ES-I3 (cell line): ENCODE data around the gene CACNA1I.

Experiments used
- H3K36me3 ChIP-seq: 2 replicates; pipeline ENCODE4 v1.6.1; 2013; ENCODE audit warnings: mild to moderate bottlenecking, low read length, control low read depth, moderate library complexity; ENCODE audit not compliant: insufficient read depth
- H3K4me1 ChIP-seq: 2 replicates; pipeline ENCODE4 v1.6.1; 2013; ENCODE audit warnings: mild to moderate bottlenecking, control low read depth, low read length; ENCODE audit not compliant: insufficient read depth
- H3K9ac ChIP-seq: 2 replicates; pipeline ENCODE4 v1.6.1; 2013; ENCODE audit warnings: low read depth, mild to moderate bottlenecking, low read length, moderate library complexity
- H3K9me3 ChIP-seq: 2 replicates; pipeline ENCODE4 v1.6.1; 2013; ENCODE audit warnings: mild to moderate bottlenecking, low read length, moderate library complexity; ENCODE audit not compliant: control insufficient read depth, insufficient read depth

CACNA1I gene

DNA sequence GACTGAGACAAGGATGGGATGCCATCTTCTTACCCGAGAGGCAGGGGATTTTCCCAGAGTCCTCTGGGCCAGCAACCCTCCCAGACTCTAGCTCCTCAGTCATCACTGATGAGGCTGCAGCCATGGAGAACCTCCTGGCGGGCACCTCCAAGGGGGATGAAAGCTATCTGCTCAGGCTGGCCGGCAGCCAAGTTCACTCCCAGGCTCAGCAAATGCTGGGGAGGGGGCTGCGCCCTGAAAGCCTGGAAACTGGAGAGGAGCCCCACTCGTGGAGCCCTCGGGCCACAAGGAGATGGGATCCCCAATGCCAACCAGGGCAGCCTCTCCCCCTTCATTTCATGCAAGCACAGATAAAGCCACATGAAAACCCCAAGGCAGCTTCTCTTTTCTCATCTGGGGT is 75.0 kb downstream of the CACNA1I start:
- Histone ChIP-seq H3K4me1 (no peaks in the 10 kb centered on the region), H3K9ac (no peak overlapping the region), H3K9me3 (no peaks in the 10 kb centered on the region), H3K36me3 (no peaks in the 10 kb centered on the region; the same call in 1 of the 2 replicates)

- Histone ChIP-seq H3K4me1 (no peaks in the 10 kb centered on the region), H3K36me3 (no peaks in the 10 kb centered on the region; the same call in 1 of the 2 replicates), H3K9me3 (no peaks in the 10 kb centered on the region), H3K9ac (no peak overlapping the region)
Observed at GRCh38 chr22:39646398-39647063, 76.0 kb downstream of the CACNA1I start.

DNA sequence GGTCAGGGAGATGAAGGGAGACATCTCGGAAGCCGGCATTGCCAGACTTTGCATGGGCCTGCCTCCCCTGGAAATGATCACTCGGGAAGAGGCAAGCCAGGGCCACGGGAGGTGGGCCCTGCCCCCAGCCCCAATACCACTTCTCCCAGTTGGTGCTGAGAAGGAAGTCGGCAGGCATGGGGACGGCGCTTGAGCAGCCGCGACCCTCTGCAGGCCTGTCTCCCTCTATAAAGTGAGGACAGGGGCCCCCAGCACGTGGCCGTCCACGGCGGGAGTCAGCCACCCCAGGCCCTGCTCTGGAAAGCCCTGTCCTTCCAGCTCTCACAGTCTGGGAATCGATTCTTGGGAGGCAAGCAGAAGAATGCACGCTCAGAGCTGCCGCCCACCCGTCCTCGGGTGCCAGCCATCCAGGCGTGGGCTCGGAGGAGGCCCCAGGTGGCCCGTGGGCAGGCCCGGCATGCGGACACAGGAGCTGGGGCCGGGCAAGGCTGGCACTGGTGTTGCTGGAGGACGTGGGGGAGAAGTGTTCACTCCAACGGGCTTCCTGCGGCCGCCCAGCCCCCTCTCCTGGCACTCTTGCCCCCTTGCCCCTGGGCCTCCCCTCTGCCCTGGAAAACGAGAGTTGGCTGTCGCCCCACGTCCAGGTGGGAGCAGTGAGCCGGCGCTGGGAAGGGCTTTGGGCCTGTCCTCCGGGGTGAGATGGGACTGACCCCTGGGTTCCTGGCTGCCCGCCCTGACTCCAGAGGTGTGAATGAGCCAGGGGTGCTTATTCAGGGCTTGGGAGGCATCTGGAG is 77.5 kb downstream of the CACNA1I start:
- H3K9ac ChIP-seq = no peak overlapping the region
- no peaks in the 10 kb centered on the region; the same call in 1 of the 2 replicates for H3K36me3 ChIP-seq
- H3K4me1 ChIP-seq = no peaks in the 10 kb centered on the region
- no peaks in the 10 kb centered on the region for H3K9me3 ChIP-seq

- Histone ChIP-seq H3K9ac (no peak overlapping the region), H3K36me3 (no peaks in the 10 kb centered on the region; the same call in 1 of the 2 replicates), H3K9me3 (no peaks in the 10 kb centered on the region), H3K4me1 (no peaks in the 10 kb centered on the region)
Observed at GRCh38 chr22:39648630-39648950, 78.0 kb downstream of the CACNA1I start.

- no peak overlapping the region for H3K9ac ChIP-seq
- no peaks in the 10 kb centered on the region; the same call in 1 of the 2 replicates for H3K36me3 ChIP-seq
- H3K4me1 ChIP-seq = no peaks in the 10 kb centered on the region
- H3K9me3 ChIP-seq = no peaks in the 10 kb centered on the region
Observed at GRCh38 chr22:39649500-39650089, 79.0 kb downstream of the CACNA1I start.

GRCh38 chr22:39651053-39651996 is 80.8 kb downstream of the CACNA1I start:
- no peaks in the 10 kb centered on the region for H3K4me1 ChIP-seq
- no peaks in the 10 kb centered on the region; the same call in 1 of the 2 replicates for H3K36me3 ChIP-seq
- H3K9me3 ChIP-seq = no peaks in the 10 kb centered on the region
- H3K9ac ChIP-seq = no peak overlapping the region

DNA sequence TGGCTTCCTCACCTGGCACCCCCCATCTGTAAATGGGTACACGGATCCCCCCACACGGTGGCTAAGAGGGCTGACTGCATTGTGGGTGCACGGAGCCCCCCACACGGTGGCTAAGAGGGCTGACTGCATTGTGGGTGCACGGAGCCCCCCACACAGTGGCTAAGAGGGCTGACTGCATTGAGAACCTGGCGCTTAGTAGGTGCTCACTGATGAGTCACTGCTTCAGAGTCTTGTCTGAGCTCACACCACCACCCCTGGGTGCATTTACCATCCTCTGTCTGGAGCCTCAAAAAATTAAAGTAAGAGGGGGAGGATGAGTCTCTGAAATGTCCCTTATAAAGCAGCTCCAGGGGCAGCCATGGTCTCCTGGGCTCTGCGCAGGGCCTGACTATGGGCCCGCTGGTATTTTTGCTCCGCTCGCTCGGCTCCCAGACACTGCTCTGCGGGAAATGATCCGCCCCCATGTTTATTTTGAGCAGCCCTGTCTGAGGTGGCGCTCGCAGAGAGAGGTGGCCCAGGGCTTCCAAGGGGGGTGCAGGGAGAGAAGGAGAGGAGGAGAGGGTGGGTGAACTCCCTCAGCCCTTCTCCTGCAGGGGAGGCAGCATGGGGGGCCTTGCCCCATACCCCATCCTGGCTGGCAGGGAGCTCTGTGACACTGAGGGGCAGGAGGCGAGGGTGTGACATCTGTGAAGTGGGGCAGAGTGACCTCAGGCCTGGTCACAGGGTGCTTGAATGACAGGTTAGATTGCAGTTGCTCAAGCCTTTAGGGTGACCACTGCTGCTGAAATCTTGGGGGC is 82.6 kb downstream of the CACNA1I start:
- H3K9me3 ChIP-seq = no peaks in the 10 kb centered on the region
- H3K36me3 ChIP-seq = no peaks in the 10 kb centered on the region; the same call in 1 of the 2 replicates
- H3K9ac ChIP-seq = no peak overlapping the region
- H3K4me1 ChIP-seq = no peaks in the 10 kb centered on the region

GRCh38 chr22:39653787-39654077 is 83.2 kb downstream of the CACNA1I start:
- Histone ChIP-seq H3K9me3 (no peaks in the 10 kb centered on the region), H3K4me1 (no peaks in the 10 kb centered on the region), H3K9ac (no peak overlapping the region), H3K36me3 (no peaks in the 10 kb centered on the region; the same call in 1 of the 2 replicates)

GRCh38 chr22:39654131-39654926 is 83.8 kb downstream of the CACNA1I start:
- H3K36me3 ChIP-seq = no peaks in the 10 kb centered on the region
- no peaks in the 10 kb centered on the region for H3K9me3 ChIP-seq
- no peak overlapping the region for H3K9ac ChIP-seq
- H3K4me1 ChIP-seq = no peaks in the 10 kb centered on the region

GRCh38 chr22:39655004-39655579 is 84.5 kb downstream of the CACNA1I start:
- no peaks in the 10 kb centered on the region for H3K9me3 ChIP-seq
- H3K36me3 ChIP-seq = no peaks in the 10 kb centered on the region
- H3K9ac ChIP-seq = no peak overlapping the region
- no peaks in the 10 kb centered on the region for H3K4me1 ChIP-seq

DNA sequence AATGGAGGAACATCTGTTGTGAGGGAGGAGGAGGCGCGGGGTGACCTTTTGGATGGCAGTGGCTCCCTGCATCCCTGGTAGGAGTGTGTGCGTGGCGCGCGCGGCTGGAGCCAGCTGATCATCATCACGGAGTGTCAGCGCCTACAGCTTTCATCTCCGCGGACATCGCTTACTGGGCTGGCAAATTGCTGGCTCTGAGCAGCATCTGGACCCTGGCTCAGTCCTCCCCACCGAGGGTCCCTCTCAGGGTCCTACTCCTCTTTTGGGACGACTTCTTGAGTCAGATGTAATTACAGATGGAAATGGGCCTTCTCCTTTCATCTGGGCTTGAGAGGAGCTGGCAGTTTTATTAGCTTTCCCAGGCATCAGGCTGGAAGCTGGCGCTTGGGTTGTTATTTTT is 85.3 kb downstream of the CACNA1I start:
- H3K36me3 ChIP-seq = no peaks in the 10 kb centered on the region
- H3K4me1 ChIP-seq = no peaks in the 10 kb centered on the region
- no peaks in the 10 kb centered on the region for H3K9me3 ChIP-seq
- H3K9ac ChIP-seq = no peak overlapping the region

GRCh38 chr22:39656495-39657490 is 86.2 kb downstream of the CACNA1I start:
- Histone ChIP-seq H3K4me1 (no peaks in the 10 kb centered on the region), H3K9ac (no peak overlapping the region), H3K36me3 (no peaks in the 10 kb centered on the region), H3K9me3 (no peaks in the 10 kb centered on the region)
